Brain microvascular endothelial cell (primary cell): Measurements from ENCODE around the gene SEC31A.
A peak's percentile ranks its signal among the peaks of the same experiment; 100 is the strongest.
"Not testable (repeated sequence)": the region's sequence is repeated elsewhere in the genome, so short reads cannot be mapped to it uniquely, and the experiment has no call there.

Source experiments
- DNase-seq: peaks from one replicate; pipeline ENCODE4 v3.0.0-alpha.2; 2020
- H3K27ac ChIP-seq: fragments of 250-450 bp; sonication (Bioruptor Pico); 2 replicates; pipeline ENCODE4 v1.5.1; 2020; ENCODE audit warnings: mild to moderate bottlenecking, moderate library complexity
- H3K27me3 ChIP-seq: fragments of 250-450 bp; sonication (Bioruptor Pico); replicated peaks from 2 replicates; pipeline ENCODE4 v1.5.1; 2020; ENCODE audit warnings: mild to moderate bottlenecking
- H3K36me3 ChIP-seq: fragments of 250-450 bp; sonication (Bioruptor Pico); replicated peaks from 2 replicates; pipeline ENCODE4 v1.5.1; 2020; ENCODE audit warnings: mild to moderate bottlenecking
- H3K4me3 ChIP-seq: 2 replicates; pipeline ENCODE4 v1.5.1; 2011; ENCODE audit warnings: low read depth, mild to moderate bottlenecking, control low read depth, low read length, moderate library complexity
- in situ Hi-C: cut with HindIII; loops from 2 replicates; pipeline ENCODE4 v1.10.0; 2017; ENCODE audit warnings: low sequenced_read_pairs, low pct_ligation_motif_present
- TF ChIP-seq, protein P1 (sequence below): IDR thresholded peaks from 2 replicates; pipeline ENCODE4 v1.5.1; 2011; ENCODE audit warnings: low read depth, mild to moderate bottlenecking, moderate library complexity, low read length, control low read depth, inconsistent platforms; ENCODE audit errors: missing control alignments

SEC31A gene

DNA sequence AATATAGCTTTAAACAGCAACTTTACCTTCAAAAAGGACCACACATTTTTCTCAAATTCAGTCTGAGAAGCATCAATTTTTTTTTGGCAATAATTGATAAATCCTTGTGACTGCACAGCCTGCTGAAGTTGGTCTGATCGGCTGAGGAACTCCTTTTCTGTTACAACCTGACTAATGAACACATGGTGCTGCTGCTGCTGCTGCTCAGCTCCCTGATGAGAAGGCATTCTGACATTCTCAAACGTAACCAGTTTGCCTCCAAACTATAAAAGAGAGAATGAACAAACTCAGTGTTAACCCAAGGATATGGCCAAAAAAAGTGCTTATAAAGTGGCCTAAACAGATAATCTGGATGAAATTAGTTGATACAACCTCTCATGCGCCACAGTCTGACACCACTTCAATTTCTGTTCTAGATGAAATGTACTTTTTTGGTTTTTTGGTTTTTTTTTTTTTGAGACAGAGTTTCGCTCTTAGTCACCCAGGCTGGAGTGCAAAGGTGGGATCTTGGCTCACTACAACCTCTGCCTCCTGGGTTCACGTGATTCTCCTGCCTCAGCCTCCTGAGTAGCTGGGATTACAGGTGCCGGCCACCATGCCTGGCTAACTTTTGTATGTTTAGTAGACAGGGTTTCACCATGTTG, 26.5 kb downstream of the SEC31A start:
- peak overlapping the region; percentile 83 for H3K27ac ChIP-seq
- TF ChIP-seq, protein P1, sequence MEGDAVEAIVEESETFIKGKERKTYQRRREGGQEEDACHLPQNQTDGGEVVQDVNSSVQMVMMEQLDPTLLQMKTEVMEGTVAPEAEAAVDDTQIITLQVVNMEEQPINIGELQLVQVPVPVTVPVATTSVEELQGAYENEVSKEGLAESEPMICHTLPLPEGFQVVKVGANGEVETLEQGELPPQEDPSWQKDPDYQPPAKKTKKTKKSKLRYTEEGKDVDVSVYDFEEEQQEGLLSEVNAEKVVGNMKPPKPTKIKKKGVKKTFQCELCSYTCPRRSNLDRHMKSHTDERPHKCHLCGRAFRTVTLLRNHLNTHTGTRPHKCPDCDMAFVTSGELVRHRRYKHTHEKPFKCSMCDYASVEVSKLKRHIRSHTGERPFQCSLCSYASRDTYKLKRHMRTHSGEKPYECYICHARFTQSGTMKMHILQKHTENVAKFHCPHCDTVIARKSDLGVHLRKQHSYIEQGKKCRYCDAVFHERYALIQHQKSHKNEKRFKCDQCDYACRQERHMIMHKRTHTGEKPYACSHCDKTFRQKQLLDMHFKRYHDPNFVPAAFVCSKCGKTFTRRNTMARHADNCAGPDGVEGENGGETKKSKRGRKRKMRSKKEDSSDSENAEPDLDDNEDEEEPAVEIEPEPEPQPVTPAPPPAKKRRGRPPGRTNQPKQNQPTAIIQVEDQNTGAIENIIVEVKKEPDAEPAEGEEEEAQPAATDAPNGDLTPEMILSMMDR: no peak
- no peak for DNase-seq
- peaks cover 67% of the 10 kb centered on the region for H3K36me3 ChIP-seq
- no peaks in the 10 kb centered on the region for H3K27me3 ChIP-seq
- no peak overlapping the region for H3K4me3 ChIP-seq
- in situ Hi-C loops: no loop called here

DNA sequence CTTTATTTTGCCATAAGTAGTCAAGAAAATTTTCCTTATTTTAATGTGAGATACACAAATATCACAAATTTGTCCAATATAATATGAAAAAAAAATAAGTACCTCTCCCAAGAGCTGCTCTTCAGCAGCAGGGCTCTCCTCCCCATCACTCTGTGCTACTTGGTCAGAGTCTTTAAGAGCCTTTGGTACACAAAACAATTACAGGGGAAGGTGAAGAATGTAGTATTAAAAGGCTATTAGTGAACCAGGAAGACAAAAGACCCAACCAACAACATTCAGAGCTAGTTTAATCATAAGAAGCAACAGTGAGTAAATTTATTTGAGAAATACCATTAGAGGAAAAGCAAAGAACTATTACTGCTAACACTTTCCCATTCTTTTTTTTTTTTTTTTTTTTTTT, 29.4 kb downstream of the SEC31A start:
- H3K36me3 ChIP-seq: peaks cover 66% of the 10 kb centered on the region
- in situ Hi-C loops: no loop called here
- TF ChIP-seq, protein P1: no peak
- H3K27ac ChIP-seq: no peak overlapping the region
- no peaks in the 10 kb centered on the region for H3K27me3 ChIP-seq
- DNase-seq: no peak
- no peak overlapping the region for H3K4me3 ChIP-seq

DNA sequence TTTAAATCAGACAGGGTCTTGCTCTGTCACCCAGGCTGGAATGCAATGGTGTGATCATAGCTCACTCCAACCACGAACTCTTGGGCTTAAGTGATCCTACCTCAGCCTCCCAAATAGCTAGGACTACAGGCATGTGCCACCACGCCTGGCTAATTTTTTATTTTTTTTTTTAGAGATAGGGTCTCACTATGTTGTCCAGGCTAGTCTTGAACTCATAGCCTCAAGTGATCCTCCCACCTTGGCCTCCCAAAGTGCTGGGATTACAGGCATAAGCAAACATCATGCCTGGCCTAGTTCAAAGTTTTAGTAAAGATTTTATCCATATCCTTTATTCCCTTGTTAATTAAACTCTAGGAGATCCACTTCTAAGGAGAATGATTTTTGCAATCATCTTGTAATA, 30.5 kb downstream of the SEC31A start:
- peaks cover 71% of the 10 kb centered on the region for H3K36me3 ChIP-seq
- H3K27me3 ChIP-seq, H3K27ac ChIP-seq, in situ Hi-C loops, DNase-seq, H3K4me3 ChIP-seq: not testable (repeated sequence)

DNA sequence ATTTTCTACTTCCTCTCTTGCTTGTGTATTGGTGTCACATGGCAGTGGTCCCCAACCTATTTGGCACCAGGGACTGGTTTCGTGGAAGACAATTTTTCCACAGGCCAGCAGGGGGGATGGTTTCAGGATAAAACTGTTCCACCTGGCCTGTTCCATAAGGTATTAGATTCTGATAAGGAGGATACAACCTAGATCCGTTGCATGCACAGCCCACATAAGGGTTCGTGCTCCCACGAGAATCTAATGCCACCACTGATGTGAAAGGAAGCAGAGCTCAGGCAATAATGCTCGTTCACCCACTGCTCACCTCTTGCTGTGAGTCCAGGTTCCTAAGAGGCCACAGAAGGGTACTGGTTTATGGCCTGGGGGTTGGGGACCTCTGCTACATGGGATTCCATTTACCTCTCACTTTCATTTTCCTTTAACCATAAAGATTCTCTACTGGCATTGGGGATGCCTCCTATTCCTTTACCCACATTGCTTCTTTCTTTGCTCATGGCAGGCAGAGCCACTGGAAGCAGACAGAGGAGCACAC, 38.1 kb downstream of the SEC31A start:
- no peaks in the 10 kb centered on the region for H3K27me3 ChIP-seq
- no peak for DNase-seq
- in situ Hi-C loops: no loop called here
- TF ChIP-seq, protein P1: no peak
- H3K4me3 ChIP-seq: no peak overlapping the region
- no peak overlapping the region for H3K27ac ChIP-seq
- peaks cover 89% of the 10 kb centered on the region for H3K36me3 ChIP-seq

DNA sequence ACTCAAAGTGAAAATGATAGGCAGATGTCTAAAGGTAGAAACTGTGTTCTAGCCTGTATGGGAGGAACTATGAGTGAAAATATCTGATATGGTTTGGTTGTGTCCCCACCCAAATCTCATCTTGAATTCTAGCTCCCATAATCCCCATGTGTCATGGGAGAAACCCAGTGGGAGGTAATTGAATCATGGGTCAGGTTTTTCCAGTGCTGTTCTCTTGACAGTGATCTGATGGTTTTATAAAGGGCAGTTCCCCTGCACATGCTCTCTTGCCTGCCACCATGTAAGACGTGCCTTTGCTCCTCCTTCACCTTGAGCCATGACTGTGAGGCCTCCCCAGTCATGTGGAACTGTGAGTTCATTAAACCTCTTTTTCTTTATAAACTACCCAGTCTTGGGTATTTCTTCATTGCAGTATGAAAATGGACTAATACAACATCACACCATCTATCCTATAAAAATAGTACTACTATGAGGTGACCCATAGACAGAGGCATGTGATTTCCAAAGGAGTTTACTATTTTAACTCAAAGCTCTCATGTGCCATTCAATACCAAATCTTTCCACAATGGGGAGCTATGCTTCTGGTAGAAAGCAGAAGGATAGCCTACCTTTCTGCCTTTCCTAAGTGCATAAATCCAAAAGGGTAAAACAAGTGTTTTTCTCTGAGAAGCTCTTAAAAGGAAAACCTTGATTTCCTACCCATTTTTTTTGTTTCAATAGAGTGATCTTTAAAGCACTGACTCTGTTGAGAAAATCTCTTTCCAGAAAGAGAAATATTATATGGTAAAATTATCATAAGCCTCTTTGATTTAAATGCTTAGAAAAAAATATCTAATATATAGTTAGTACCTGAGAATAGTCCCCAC, 38.8 kb downstream of the SEC31A start:
- no peak for DNase-seq
- TF ChIP-seq, protein P1: peak; percentile 40
- no peaks in the 10 kb centered on the region for H3K27me3 ChIP-seq
- in situ Hi-C loops: no loop called here
- no peak overlapping the region for H3K4me3 ChIP-seq
- peaks cover 89% of the 10 kb centered on the region for H3K36me3 ChIP-seq
- H3K27ac ChIP-seq: no peak overlapping the region

DNA sequence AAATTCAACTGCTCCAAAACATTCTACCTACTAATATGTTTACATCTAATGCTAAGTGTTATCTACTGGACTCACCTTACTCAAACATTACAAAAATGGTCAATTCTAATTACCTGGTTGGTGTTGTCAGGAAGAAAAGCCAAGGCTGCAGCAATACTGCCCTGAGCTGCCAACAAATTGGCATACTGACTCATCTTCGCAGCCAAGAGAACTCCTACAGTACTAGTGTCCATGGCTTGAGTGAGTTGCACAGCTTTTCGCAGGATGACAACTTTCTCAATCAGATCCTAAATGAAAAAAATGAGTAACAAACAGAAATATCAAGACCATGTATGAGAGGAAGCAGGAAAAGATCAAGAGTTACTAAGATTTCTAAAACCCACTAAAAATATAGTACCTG, 39.6 kb downstream of the SEC31A start:
- in situ Hi-C loops: no loop called here
- no peak for DNase-seq
- TF ChIP-seq, protein P1: no peak
- H3K27ac ChIP-seq: no peak overlapping the region
- H3K4me3 ChIP-seq: no peak overlapping the region
- H3K27me3 ChIP-seq: no peaks in the 10 kb centered on the region
- H3K36me3 ChIP-seq: peaks cover 89% of the 10 kb centered on the region
